ENCODE measurements around the gene SNED1.

DNA sequence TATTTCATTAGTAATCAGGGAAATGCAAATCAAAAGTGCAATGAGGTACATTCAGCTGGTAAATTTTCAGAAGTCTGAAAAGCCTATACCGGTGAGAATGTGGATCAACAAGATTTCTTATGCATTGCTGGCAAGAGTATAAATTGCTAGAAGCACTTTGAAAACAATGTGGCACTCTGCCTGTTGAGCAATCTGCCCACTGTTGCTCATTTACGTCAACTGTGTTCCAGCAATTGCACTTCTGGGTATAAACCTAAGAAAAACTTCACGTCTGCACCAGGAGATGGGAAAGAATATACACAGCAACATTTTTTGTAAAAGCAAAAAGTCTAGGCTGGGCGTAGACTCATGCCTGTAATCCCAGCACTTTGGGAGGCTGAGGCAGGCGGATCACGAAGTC is 62.9 kb downstream of the SNED1 start:
- TF ChIP-seq, protein P1, sequence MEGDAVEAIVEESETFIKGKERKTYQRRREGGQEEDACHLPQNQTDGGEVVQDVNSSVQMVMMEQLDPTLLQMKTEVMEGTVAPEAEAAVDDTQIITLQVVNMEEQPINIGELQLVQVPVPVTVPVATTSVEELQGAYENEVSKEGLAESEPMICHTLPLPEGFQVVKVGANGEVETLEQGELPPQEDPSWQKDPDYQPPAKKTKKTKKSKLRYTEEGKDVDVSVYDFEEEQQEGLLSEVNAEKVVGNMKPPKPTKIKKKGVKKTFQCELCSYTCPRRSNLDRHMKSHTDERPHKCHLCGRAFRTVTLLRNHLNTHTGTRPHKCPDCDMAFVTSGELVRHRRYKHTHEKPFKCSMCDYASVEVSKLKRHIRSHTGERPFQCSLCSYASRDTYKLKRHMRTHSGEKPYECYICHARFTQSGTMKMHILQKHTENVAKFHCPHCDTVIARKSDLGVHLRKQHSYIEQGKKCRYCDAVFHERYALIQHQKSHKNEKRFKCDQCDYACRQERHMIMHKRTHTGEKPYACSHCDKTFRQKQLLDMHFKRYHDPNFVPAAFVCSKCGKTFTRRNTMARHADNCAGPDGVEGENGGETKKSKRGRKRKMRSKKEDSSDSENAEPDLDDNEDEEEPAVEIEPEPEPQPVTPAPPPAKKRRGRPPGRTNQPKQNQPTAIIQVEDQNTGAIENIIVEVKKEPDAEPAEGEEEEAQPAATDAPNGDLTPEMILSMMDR (IDR thresholded peaks at IDR 0.05; ENCODE audit: low read depth, low read length, missing input control), result no peak
- TF ChIP-seq TAF1 (conservative IDR thresholded peaks at IDR 0.05) (no peak), RAD21 (IDR thresholded peaks at IDR 0.05) (no peak), YY1 (IDR thresholded peaks at IDR 0.05) (no peak), SP1 (IDR thresholded peaks at IDR 0.05) (no peak), EGR1 (IDR thresholded peaks at IDR 0.05; ENCODE audit: low read depth in 2 of 2) (no peak)
- TF ChIP-seq, protein P2, sequence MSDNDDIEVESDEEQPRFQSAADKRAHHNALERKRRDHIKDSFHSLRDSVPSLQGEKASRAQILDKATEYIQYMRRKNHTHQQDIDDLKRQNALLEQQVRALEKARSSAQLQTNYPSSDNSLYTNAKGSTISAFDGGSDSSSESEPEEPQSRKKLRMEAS (IDR thresholded peaks at IDR 0.05), result no peak
- TF ChIP-seq, protein P3, sequence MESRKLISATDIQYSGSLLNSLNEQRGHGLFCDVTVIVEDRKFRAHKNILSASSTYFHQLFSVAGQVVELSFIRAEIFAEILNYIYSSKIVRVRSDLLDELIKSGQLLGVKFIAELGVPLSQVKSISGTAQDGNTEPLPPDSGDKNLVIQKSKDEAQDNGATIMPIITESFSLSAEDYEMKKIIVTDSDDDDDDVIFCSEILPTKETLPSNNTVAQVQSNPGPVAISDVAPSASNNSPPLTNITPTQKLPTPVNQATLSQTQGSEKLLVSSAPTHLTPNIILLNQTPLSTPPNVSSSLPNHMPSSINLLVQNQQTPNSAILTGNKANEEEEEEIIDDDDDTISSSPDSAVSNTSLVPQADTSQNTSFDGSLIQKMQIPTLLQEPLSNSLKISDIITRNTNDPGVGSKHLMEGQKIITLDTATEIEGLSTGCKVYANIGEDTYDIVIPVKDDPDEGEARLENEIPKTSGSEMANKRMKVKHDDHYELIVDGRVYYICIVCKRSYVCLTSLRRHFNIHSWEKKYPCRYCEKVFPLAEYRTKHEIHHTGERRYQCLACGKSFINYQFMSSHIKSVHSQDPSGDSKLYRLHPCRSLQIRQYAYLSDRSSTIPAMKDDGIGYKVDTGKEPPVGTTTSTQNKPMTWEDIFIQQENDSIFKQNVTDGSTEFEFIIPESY (IDR thresholded peaks at IDR 0.05), result no peak
- TF ChIP-seq, protein P4, sequence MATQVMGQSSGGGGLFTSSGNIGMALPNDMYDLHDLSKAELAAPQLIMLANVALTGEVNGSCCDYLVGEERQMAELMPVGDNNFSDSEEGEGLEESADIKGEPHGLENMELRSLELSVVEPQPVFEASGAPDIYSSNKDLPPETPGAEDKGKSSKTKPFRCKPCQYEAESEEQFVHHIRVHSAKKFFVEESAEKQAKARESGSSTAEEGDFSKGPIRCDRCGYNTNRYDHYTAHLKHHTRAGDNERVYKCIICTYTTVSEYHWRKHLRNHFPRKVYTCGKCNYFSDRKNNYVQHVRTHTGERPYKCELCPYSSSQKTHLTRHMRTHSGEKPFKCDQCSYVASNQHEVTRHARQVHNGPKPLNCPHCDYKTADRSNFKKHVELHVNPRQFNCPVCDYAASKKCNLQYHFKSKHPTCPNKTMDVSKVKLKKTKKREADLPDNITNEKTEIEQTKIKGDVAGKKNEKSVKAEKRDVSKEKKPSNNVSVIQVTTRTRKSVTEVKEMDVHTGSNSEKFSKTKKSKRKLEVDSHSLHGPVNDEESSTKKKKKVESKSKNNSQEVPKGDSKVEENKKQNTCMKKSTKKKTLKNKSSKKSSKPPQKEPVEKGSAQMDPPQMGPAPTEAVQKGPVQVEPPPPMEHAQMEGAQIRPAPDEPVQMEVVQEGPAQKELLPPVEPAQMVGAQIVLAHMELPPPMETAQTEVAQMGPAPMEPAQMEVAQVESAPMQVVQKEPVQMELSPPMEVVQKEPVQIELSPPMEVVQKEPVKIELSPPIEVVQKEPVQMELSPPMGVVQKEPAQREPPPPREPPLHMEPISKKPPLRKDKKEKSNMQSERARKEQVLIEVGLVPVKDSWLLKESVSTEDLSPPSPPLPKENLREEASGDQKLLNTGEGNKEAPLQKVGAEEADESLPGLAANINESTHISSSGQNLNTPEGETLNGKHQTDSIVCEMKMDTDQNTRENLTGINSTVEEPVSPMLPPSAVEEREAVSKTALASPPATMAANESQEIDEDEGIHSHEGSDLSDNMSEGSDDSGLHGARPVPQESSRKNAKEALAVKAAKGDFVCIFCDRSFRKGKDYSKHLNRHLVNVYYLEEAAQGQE (IDR thresholded peaks at IDR 0.05), result no peak
